A549 (cell line): ENCODE data around the gene GRID1. TPM values are rescaled to one million over a fixed set of nuclear protein-coding genes. Genes with fewer than 3 reads are reported as not detected.

Experiments used
- ATAC-seq, 2 experiments: fragments of 200-7000 bp in 1 of 2; fragments of >200 bp in 1 of 2; cut with Nextera tagmentation in 1 of 2; cut with Tn5 transposase in 1 of 2; 3 replicates each; pipeline versions ENCODE4 v1.8.0 to v1.9.1; 2018 to 2020; ENCODE audit warnings: mild to moderate bottlenecking in 1 of 2, moderate library complexity in 1 of 2
- CTCF ChIA-PET: fragments of 300-600 bp; sonication (Branson Sonifier 250); formaldehyde crosslinking; extraction: SDS; loops from one replicate; lab custom pipeline; 2021; ENCODE audit warnings: antibody characterized with exemption, inconsistent platforms; lab: Yijun Ruan, JAX
- POLR2A ChIA-PET: fragments of 350-600 bp; formaldehyde crosslinking; extraction: SDS; loops from one replicate; lab custom pipeline; 2021; ENCODE audit warnings: antibody characterized with exemption, inconsistent platforms; lab: Yijun Ruan, JAX
- DNase-seq, 2 experiments: peaks; one replicate each; pipeline versions ENCODE4 v3.0.0 to v3.0.0-alpha.2; 2011 to 2016; ENCODE audit warnings: low read depth in 1 of 2, low spot score in 1 of 2
- FAIRE-seq: peaks from 2 replicates; lab custom pipeline; 2011; peaks lifted over from hg19 to GRCh38; lab: Jason Lieb, UNC
- H3K27ac ChIP-seq, 2 experiments: fragments of >200 bp; sonication (Bioruptor Twin); formaldehyde crosslinking; 3 replicates each; pipeline ENCODE4 v1.5.1; 2016 to 2017
- H3K4me1 ChIP-seq: fragments of >200 bp; sonication (Bioruptor Twin); formaldehyde crosslinking; 3 replicates; pipeline ENCODE4 v1.6.1; 2016
- H3K4me2 ChIP-seq: fragments of >200 bp; sonication (Bioruptor Twin); formaldehyde crosslinking; 3 replicates; pipeline ENCODE4 v1.6.1; 2016
- H3K4me3 ChIP-seq: fragments of >200 bp; sonication (Bioruptor Twin); formaldehyde crosslinking; 3 replicates; pipeline ENCODE4 v1.5.1; 2016
- H3K9me3 ChIP-seq: fragments of >200 bp; sonication (Bioruptor Twin); formaldehyde crosslinking; 3 replicates; pipeline ENCODE4 v1.6.1; 2016
- FOSL2 ChIP-seq, 2 experiments: fragments of 450-650 bp in 1 of 2; fragments of >200 bp in 1 of 2; sonication (Bioruptor Twin) in 1 of 2; formaldehyde crosslinking; IDR thresholded peaks; 2 replicates each; pipeline versions ENCODE4 v1.5.0 to v1.6.1; 2016 to 2020; ENCODE audit warnings: mild to moderate bottlenecking in 1 of 2, moderate library complexity in 1 of 2
- GATA3 ChIP-seq: IDR thresholded peaks from 2 replicates; pipeline ENCODE4 v1.6.1; 2012; ENCODE audit warnings: borderline replicate concordance
- HDAC2 ChIP-seq: fragments of 200-600 bp; sonication (generic); IDR thresholded peaks from 2 replicates; pipeline ENCODE4 v1.6.1; 2016
- HEYL ChIP-seq: fragments of 250-450 bp; sonication (Bioruptor Pico); IDR thresholded peaks from 2 replicates; pipeline ENCODE4 v1.8.0; 2021; ENCODE audit warnings: mild to moderate bottlenecking, moderate library complexity
- HOXA7 ChIP-seq: fragments of 250-450 bp; sonication (Bioruptor Pico); IDR thresholded peaks from 2 replicates; pipeline ENCODE4 v1.5.0; 2020; ENCODE audit warnings: mild to moderate bottlenecking, moderate library complexity
- KDM5A ChIP-seq: fragments of 200-600 bp; sonication (generic); IDR thresholded peaks from 2 replicates; pipeline ENCODE4 v1.6.1; 2016; ENCODE audit warnings: antibody characterized with exemption, mild to moderate bottlenecking
- NFE2L2 ChIP-seq: fragments of 150-350 bp; conservative IDR thresholded peaks from 2 replicates; pipeline ENCODE4 v1.6.1; 2014; ENCODE audit warnings: low read length
- NPAS2 ChIP-seq: fragments of 250-450 bp; sonication (Bioruptor Pico); IDR thresholded peaks from 2 replicates; pipeline ENCODE4 v1.8.0; 2022; ENCODE audit warnings: mild to moderate bottlenecking, moderate library complexity, borderline replicate concordance
- POLR2A ChIP-seq: IDR thresholded peaks from 2 replicates; pipeline ENCODE4 v1.6.1; 2012; ENCODE audit warnings: mild to moderate bottlenecking, low read length
- RCOR1 ChIP-seq: fragments of 150-350 bp; IDR thresholded peaks from 2 replicates; pipeline ENCODE4 v1.6.1; 2014; ENCODE audit warnings: antibody characterized with exemption, low read length, low read depth
- RNF2 ChIP-seq: fragments of 200-600 bp; sonication (generic); IDR thresholded peaks from 2 replicates; pipeline ENCODE4 v1.6.1; 2016; ENCODE audit warnings: low read depth, mild to moderate bottlenecking, antibody characterized with exemption, moderate library complexity, borderline replicate concordance
- SMC3 ChIP-seq: fragments of >200 bp; sonication (Bioruptor Twin); formaldehyde crosslinking; IDR thresholded peaks from 3 replicates; pipeline ENCODE4 v1.6.1; 2018; ENCODE audit warnings: inconsistent platforms
- SREBF2 ChIP-seq: fragments of 450-650 bp; IDR thresholded peaks from 2 replicates; pipeline ENCODE4 v1.6.1; 2014; ENCODE audit warnings: mild to moderate bottlenecking, moderate library complexity
- TP53 ChIP-seq: fragments of 250-450 bp; sonication (Bioruptor Pico); IDR thresholded peaks from 2 replicates; pipeline ENCODE4 v1.5.0; 2021; ENCODE audit warnings: mild to moderate bottlenecking, moderate library complexity
- ZFP36 ChIP-seq: fragments of 450-650 bp; IDR thresholded peaks from 2 replicates; pipeline ENCODE4 v1.6.1; 2014; ENCODE audit warnings: borderline replicate concordance; ENCODE audit not compliant: partially characterized antibody
- ZNF302 ChIP-seq: fragments of 250-450 bp; sonication (Bioruptor Pico); IDR thresholded peaks from 2 replicates; pipeline ENCODE4 v1.9.0; 2021; ENCODE audit warnings: inconsistent platforms, mild to moderate bottlenecking, moderate library complexity
- ZSCAN20 ChIP-seq: fragments of 250-450 bp; sonication (Bioruptor Pico); IDR thresholded peaks from 2 replicates; pipeline ENCODE4 v1.8.0; 2022; ENCODE audit warnings: mild to moderate bottlenecking, moderate library complexity
- WGBS: methylation state at CpG from one replicate; pipeline ENCODE4 v1.1.6; 2017; ENCODE audit errors: missing lambda C conversion rate; 5-methylcytosine and 5-hydroxymethylcytosine counted together
- polyA plus RNA-seq, 4 experiments: library from polyadenylated mRNA; depleted of rRNA in 3 of 4; stranded (reverse); fragments of >200 nt; fragmentation: RNase III in 1 of 4; extraction: RNeasy Plus Mini Kit Qiagen cat#74134 plus additional on column Dnase treatment in 1 of 4; gene quantifications; 2 replicates in 3 of 4; 3 replicates in 1 of 4; pipeline ENCODE4 v1.2.3, GENCODE V29; 2011 to 2017
- TF ChIP-seq, protein P1 (sequence below): fragments of 450-650 bp; IDR thresholded peaks from 2 replicates; pipeline ENCODE4 v1.6.1; 2014; ENCODE audit warnings: antibody characterized with exemption
- TF ChIP-seq, protein P2 (sequence below): fragments of >200 bp; sonication (Bioruptor Twin); formaldehyde crosslinking; IDR thresholded peaks from 2 replicates; pipeline ENCODE4 v1.6.1; 2016
- TF ChIP-seq, protein P3 (sequence below): fragments of 250-450 bp; sonication (Bioruptor Pico); IDR thresholded peaks from 2 replicates; pipeline ENCODE4 v1.5.0; 2020; ENCODE audit warnings: low read depth, mild to moderate bottlenecking, moderate library complexity
- TF ChIP-seq, protein P4 (sequence below): fragments of 150-350 bp; IDR thresholded peaks from 2 replicates; pipeline ENCODE4 v1.6.1; 2014; ENCODE audit warnings: low read depth, mild to moderate bottlenecking, low read length
- TF ChIP-seq, protein P5 (sequence below): IDR thresholded peaks from 2 replicates; pipeline ENCODE4 v1.6.1; 2012
- TF ChIP-seq, protein P6 (sequence below): fragments of 250-450 bp; sonication (Bioruptor Pico); IDR thresholded peaks from 2 replicates; pipeline ENCODE4 v1.5.0; 2021; ENCODE audit warnings: mild to moderate bottlenecking, moderate library complexity, borderline replicate concordance
- TF ChIP-seq, protein P7 (sequence below): fragments of 200-600 bp; sonication (generic); IDR thresholded peaks from 2 replicates; pipeline ENCODE4 v1.6.1; 2016; ENCODE audit warnings: antibody characterized with exemption, mild to moderate bottlenecking, moderate library complexity

The GRID1 gene
- polyA plus RNA-seq, 2 of the 4 experiments (the other 2 are of a cell fraction): 0.14 to 0.30 TPM

DNA sequence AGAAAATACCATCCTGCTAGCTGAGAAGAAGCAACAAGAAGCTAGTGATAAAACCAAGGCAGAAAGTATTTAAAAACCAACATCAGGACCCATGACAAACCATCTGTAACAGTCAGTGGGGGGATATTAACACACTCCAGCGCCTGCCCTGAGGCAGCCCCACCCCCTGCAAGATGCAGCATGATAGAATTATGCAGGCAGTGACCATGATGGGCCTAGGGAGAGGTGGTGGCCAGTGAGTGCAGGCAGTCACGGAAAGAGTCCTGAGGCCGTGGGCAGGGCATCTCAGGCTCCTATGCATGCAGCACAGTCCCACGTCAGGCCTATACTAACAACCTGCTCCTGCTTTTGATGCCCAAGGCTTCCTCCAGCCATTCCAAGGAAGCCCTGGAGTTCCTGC lies 686.9 kb downstream of the GRID1 start:
- no peak for FAIRE-seq
- no peak for DNase-seq
- TF ChIP-seq, protein P1, sequence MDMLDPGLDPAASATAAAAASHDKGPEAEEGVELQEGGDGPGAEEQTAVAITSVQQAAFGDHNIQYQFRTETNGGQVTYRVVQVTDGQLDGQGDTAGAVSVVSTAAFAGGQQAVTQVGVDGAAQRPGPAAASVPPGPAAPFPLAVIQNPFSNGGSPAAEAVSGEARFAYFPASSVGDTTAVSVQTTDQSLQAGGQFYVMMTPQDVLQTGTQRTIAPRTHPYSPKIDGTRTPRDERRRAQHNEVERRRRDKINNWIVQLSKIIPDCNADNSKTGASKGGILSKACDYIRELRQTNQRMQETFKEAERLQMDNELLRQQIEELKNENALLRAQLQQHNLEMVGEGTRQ: no peak
- no peak for TF ChIP-seq TP53 (CRISPR knock-in tag)
- no peak for TF ChIP-seq SREBF2
- TF ChIP-seq, all 56 proteins: peak for 0
- ChIA-PET POLR2A (no interaction called here), CTCF (no interaction called here)
- ATAC-seq: no peak
- H3K27ac ChIP-seq: no peak overlapping the region
- WGBS: 47% methylated on average over 4 of the region's 4 CpGs
- H3K4me3 ChIP-seq: no peak overlapping the region
- H3K4me2 ChIP-seq: no peak overlapping the region
- no peaks in the 10 kb centered on the region for H3K9me3 ChIP-seq
- no peaks in the 10 kb centered on the region for H3K4me1 ChIP-seq

DNA sequence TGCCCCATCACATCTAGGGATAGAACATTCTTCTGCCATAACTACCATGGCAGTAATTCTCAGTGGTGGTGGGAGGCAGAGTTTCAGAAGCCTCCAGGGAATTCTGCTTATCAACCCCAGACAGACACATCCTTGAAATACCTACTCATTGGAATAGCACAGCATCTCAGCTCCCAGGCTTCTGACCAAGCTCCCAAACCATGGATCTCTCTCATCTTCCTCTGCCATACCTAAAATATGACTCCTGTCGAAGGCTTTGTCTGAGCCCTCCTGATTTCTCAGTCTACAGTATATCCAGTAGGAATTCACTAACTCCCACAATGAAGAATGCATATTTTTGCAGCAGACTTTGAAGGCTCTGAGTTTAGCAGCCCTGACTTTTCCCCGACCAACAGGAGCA lies 687.5 kb downstream of the GRID1 start:
- ChIA-PET POLR2A (no interaction called here), CTCF (no interaction called here)
- Histone ChIP-seq H3K4me2 (no peak overlapping the region), H3K9me3 (no peaks in the 10 kb centered on the region), H3K4me1 (no peaks in the 10 kb centered on the region), H3K27ac (no peak overlapping the region), H3K4me3 (no peak overlapping the region)
- WGBS: 42% methylated on average over 2 of the region's 2 CpGs
- no peak for DNase-seq
- no peak for ATAC-seq
- no peak for FAIRE-seq
- no peak for TF ChIP-seq POLR2A
- no peak for TF ChIP-seq NPAS2
- TF ChIP-seq FOSL2 (IDR thresholded peaks at IDR 0.05): no peak
- TF ChIP-seq FOSL2 (CRISPR knock-in tag; IDR thresholded peaks at IDR 0.05): no peak
- TF ChIP-seq GATA3: no peak
- TF ChIP-seq, protein P2, sequence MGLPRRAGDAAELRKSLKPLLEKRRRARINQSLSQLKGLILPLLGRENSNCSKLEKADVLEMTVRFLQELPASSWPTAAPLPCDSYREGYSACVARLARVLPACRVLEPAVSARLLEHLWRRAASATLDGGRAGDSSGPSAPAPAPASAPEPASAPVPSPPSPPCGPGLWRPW: no peak
- TF ChIP-seq HEYL (CRISPR knock-in tag): no peak
- TF ChIP-seq ZFP36: no peak
- TF ChIP-seq, protein P3, sequence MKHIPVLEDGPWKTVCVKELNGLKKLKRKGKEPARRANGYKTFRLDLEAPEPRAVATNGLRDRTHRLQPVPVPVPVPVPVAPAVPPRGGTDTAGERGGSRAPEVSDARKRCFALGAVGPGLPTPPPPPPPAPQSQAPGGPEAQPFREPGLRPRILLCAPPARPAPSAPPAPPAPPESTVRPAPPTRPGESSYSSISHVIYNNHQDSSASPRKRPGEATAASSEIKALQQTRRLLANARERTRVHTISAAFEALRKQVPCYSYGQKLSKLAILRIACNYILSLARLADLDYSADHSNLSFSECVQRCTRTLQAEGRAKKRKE (CRISPR knock-in tag): no peak
- TF ChIP-seq SMC3: no peak
- no peak for TF ChIP-seq ZSCAN20 (CRISPR knock-in tag)
- TF ChIP-seq, protein P4, sequence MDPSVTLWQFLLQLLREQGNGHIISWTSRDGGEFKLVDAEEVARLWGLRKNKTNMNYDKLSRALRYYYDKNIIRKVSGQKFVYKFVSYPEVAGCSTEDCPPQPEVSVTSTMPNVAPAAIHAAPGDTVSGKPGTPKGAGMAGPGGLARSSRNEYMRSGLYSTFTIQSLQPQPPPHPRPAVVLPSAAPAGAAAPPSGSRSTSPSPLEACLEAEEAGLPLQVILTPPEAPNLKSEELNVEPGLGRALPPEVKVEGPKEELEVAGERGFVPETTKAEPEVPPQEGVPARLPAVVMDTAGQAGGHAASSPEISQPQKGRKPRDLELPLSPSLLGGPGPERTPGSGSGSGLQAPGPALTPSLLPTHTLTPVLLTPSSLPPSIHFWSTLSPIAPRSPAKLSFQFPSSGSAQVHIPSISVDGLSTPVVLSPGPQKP: no peak
- TF ChIP-seq RNF2: no peak
- TF ChIP-seq NFE2L2: no peak
- TF ChIP-seq, protein P1: no peak

DNA sequence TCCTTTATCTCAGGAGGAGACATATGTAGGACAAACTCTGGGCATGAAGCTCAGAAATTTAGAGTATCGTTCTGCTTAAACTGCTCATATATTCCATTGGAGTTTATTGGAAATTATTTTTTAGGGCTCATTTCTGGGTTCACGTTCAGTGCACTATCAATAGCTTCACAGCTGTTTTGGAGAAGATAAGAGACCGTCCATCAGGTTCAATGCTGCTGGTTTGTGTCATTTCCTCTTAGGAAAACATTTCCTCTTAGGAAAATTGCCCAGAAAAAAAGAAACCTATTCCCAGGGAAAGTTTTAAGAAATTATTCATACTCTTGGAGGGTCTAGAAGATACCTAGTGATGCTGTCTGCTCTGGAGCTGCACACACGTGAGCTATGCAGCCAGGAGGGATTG lies 691.7 kb downstream of the GRID1 start:
- FAIRE-seq (no peak), ATAC-seq (no peak), DNase-seq (no peak)
- ChIA-PET POLR2A (no interaction called here), CTCF (interaction anchor here (1.1 to 1.2 kb wide), 2 partner anchors 9 to 24 kb away, joined by 3 read pairs; no protein-coding TSS in a partner anchor)
- Histone ChIP-seq H3K27ac (no peak overlapping the region), H3K4me2 (no peak overlapping the region), H3K4me1 (no peaks in the 10 kb centered on the region), H3K9me3 (no peaks in the 10 kb centered on the region; the same call in 2 of the 3 replicates), H3K4me3 (no peak overlapping the region)
- 31% methylated on average over 4 of the region's 4 CpGs for WGBS
- TF ChIP-seq NFE2L2 (no peak), KDM5A (no peak), GATA3 (no peak), ZNF302 (CRISPR knock-in tag) (no peak), SREBF2 (no peak), POLR2A (no peak), RCOR1 (no peak), FOSL2 (IDR thresholded peaks at IDR 0.05) (no peak), FOSL2 (CRISPR knock-in tag; IDR thresholded peaks at IDR 0.05) (no peak), HDAC2 (no peak), HOXA7 (CRISPR knock-in tag) (no peak)
- TF ChIP-seq, protein P5, sequence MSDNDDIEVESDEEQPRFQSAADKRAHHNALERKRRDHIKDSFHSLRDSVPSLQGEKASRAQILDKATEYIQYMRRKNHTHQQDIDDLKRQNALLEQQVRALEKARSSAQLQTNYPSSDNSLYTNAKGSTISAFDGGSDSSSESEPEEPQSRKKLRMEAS: no peak
- TF ChIP-seq, protein P6, sequence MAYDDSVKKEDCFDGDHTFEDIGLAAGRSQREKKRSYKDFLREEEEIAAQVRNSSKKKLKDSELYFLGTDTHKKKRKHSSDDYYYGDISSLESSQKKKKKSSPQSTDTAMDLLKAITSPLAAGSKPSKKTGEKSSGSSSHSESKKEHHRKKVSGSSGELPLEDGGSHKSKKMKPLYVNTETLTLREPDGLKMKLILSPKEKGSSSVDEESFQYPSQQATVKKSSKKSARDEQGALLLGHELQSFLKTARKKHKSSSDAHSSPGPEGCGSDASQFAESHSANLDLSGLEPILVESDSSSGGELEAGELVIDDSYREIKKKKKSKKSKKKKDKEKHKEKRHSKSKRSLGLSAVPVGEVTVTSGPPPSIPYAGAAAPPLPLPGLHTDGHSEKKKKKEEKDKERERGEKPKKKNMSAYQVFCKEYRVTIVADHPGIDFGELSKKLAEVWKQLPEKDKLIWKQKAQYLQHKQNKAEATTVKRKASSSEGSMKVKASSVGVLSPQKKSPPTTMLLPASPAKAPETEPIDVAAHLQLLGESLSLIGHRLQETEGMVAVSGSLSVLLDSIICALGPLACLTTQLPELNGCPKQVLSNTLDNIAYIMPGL (CRISPR knock-in tag): no peak
- TF ChIP-seq, protein P7, sequence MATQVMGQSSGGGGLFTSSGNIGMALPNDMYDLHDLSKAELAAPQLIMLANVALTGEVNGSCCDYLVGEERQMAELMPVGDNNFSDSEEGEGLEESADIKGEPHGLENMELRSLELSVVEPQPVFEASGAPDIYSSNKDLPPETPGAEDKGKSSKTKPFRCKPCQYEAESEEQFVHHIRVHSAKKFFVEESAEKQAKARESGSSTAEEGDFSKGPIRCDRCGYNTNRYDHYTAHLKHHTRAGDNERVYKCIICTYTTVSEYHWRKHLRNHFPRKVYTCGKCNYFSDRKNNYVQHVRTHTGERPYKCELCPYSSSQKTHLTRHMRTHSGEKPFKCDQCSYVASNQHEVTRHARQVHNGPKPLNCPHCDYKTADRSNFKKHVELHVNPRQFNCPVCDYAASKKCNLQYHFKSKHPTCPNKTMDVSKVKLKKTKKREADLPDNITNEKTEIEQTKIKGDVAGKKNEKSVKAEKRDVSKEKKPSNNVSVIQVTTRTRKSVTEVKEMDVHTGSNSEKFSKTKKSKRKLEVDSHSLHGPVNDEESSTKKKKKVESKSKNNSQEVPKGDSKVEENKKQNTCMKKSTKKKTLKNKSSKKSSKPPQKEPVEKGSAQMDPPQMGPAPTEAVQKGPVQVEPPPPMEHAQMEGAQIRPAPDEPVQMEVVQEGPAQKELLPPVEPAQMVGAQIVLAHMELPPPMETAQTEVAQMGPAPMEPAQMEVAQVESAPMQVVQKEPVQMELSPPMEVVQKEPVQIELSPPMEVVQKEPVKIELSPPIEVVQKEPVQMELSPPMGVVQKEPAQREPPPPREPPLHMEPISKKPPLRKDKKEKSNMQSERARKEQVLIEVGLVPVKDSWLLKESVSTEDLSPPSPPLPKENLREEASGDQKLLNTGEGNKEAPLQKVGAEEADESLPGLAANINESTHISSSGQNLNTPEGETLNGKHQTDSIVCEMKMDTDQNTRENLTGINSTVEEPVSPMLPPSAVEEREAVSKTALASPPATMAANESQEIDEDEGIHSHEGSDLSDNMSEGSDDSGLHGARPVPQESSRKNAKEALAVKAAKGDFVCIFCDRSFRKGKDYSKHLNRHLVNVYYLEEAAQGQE: no peak
